SIG-M5 (cell line): ENCODE data around the gene FAM241A.
"Not testable (repeated sequence)": the region's sequence is repeated elsewhere in the genome, so short reads cannot be mapped to it uniquely, and the experiment has no call there.

ENCODE experiments used
- DNase-seq: peaks from one replicate; lab custom pipeline; 2025; lab: John Stamatoyannopoulos, UW

FAM241A gene

GRCh38 chr4:112173593-112174558 is 28.6 kb downstream of the FAM241A start:
- no peak for DNase-seq

- DNase-seq: no peak
These were observed 30.6 kb downstream of the FAM241A start for GRCh38 chr4:112175840-112176239.

- no peak for DNase-seq
These were observed 31.3 kb downstream of the FAM241A start for GRCh38 chr4:112176596-112176995.

- not testable (repeated sequence) for DNase-seq
These were observed 33.5 kb downstream of the FAM241A start for GRCh38 chr4:112178741-112179140.

DNA sequence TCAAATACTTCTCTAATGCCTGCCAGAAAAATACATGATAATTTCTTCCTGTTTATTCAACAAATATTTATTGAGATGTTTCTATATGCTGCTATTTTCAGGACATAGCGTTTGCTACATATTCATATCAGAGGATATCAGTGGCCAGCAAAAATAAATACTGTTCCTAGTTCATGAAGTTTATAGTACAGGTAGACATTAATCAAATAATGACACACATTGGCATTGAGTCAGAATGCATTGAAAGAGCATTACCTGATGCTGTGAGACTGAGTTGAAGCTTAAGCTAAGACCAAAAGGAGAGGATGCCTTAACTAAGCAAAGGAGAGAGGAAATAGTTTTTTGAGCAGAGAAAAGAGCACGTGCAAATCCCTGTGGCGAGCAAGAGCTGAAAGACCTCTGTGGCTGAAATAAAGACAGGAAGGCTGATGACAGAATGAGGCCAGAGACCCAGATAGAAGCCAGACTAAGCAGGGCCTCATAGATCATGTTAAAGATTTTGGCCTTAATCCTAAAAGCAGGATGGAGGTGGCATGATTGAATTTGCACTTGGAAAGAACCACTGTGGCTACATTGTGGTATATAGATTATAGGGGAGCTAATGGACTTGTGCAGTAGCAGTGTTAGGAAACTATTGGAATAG is 36.2 kb downstream of the FAM241A start:
- DNase-seq: no peak

GRCh38 chr4:112182604-112183003 is 37.4 kb downstream of the FAM241A start:
- no peak for DNase-seq

- DNase-seq: no peak
These were observed 38.0 kb downstream of the FAM241A start for GRCh38 chr4:112183252-112183651.

- DNase-seq: no peak
These were observed 39.2 kb downstream of the FAM241A start for GRCh38 chr4:112184438-112184837.

- no peak for DNase-seq
These were observed 40.1 kb downstream of the FAM241A start for GRCh38 chr4:112185334-112185733.

DNA sequence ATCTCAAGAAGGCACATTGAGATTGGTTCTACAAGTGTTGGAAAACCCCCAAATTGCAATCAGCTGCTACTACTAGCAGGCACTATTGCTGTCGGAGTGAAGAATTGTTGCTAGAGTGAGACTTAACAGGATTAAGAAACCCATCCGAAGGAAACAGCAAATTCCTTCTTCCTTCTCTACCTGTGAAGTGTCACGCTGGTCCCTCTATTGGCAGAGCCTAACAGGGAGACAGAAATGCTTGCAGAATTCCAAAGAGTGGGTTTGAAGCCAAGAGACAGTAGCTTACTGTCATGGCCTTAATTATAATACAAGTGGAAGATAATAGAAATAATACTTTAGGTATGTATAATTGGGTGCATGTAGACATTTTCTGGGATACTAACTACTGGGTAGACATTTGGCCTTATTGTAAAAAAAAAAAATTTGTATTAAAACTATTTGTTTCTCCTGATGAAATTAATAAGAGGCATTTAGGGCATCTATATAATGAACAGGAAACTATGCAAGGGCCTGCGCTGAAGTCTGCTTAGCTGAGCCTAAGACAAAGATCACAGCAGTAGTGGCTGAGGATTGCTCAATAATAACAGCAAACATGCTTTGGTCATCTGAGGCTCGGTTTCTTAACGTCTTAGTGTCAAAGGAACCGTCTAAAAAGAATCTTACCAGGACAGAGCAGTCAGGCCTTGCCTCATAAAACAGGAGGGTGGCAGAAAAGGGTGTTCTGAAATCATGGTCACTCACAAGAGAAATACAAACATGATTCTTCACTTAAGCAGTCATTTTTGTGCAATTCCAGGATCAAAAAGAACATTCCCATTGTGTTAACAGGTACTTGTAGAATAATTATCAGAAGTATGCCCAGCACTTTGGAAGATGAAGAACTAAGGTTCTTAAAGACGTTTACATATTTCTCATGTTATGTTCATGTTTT is 40.8 kb downstream of the FAM241A start:
- DNase-seq: no peak

DNA sequence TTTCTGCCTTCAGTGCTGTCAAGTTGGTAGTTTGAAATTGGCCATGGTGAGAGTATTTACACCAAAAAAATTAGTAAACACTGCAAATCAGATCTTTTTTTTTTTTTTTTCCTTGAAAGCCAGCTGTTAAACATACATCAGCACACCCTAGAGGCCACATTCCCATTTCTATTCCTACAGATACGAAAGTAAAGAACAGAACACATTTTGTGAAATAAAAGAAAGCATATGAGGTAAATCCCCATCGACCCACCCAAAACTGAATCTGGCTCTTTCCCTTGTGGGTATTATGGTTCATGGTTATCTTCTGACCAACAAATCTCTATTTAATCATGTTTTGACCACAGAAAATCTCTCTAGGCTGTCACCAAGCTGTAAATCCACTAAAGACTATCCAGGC is 44.5 kb downstream of the FAM241A start:
- DNase-seq: no peak

DNA sequence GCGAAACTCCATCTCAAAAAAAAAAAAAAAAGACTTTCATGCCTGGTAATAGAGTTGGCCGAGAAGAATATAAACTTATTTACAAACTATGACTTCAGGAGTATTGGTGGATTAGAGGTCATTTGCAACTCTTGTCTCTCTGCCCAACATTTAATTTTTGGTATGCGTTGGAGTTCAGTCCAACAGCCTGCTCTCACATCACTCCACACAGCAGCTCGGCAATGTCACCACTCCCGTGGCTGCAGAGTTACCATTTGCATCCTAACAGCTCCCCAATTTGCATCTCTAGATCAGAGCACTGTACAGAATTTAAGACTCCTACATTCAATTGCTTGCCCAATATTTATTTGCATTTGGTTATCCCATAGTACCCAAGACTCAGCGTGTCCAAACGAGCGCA is 45.4 kb downstream of the FAM241A start:
- no peak for DNase-seq

DNA sequence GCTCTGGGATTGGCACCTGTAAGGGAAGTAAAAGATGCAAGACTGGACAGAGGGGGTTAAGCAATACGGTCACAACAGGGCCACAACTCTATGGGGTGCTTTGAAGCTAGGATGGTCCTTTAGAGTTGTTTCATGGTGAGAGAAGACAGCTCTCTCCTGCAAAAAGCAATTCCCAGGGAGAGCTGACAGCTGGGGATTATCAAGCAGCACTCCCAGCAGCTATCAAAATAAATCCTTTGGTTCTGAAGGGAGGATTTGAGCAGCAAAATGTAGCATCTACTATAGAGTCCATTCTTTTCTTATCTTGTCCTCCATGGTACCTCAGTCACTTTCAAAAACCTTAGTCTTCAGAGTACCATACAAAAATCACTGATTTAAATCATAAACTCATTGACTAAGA is 51.2 kb downstream of the FAM241A start:
- DNase-seq: no peak

GRCh38 chr4:112199041-112199440 is 53.8 kb downstream of the FAM241A start:
- DNase-seq: no peak

GRCh38 chr4:112201915-112202505 is 56.8 kb downstream of the FAM241A start:
- no peak for DNase-seq

- DNase-seq: no peak
These were observed 58.3 kb downstream of the FAM241A start for GRCh38 chr4:112203593-112203992.

DNA sequence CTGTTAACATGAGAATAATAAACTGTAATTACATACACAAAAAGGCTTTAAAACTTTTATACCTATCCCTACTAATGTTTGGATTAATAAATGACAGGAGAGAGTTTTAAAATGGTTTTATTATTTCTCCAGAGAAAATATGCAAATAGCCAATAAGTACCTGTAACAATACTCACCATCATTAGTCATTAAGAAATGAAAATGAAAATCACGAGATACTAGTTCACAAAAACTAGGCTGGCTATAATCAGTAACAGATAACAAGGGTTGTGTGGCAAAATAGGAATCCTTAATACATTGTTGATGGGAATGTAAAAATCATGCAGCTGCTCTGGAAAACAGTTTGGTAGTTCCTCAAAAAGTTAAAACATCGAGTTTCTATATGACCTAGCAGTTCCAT is 61.2 kb downstream of the FAM241A start:
- no peak for DNase-seq

- DNase-seq: not testable (repeated sequence)
These were observed 63.2 kb downstream of the FAM241A start for GRCh38 chr4:112208137-112209095.

GRCh38 chr4:112210777-112211176 is 65.5 kb downstream of the FAM241A start:
- no peak for DNase-seq

- no peak for DNase-seq
These were observed 67.8 kb downstream of the FAM241A start for GRCh38 chr4:112213091-112213490.

DNA sequence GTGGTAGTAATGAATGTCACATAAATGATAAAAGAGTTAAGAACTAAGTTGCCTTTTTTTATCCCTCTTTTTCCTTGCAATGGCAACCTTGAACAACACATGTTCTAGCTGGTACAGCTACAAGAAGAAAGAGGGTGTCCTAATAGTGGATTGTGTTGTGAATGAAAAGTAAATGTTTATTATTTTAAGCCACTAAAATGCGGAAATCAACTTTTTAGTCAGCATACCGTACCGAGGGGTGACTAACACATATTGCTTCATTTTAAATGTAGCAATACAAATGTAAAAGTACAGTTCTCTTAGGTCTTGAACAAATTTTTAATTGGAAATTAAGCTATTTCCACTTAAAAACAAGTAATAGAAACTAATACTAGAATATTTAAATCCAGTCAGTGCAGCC is 68.6 kb downstream of the FAM241A start:
- DNase-seq: peak; percentile 50
